GM23248 (cell line): ENCODE measurements around the gene FAM98B.

ENCODE experiments used
- EZH2 ChIP-seq: fragments of 200-600 bp; sonication (generic); IDR thresholded peaks from 2 replicates; pipeline ENCODE4 v1.6.1; 2018; ENCODE audit warnings: antibody characterized with exemption, mild to moderate bottlenecking; ENCODE audit not compliant: insufficient read depth, poor library complexity, severe bottlenecking
- EZH2phosphoT487 ChIP-seq: fragments of 200-600 bp; sonication (generic); IDR thresholded peaks from 2 replicates; pipeline ENCODE4 v1.6.1; 2018; ENCODE audit warnings: antibody characterized with exemption, moderate library complexity, mild to moderate bottlenecking, low read depth; ENCODE audit not compliant: insufficient read depth

DNA sequence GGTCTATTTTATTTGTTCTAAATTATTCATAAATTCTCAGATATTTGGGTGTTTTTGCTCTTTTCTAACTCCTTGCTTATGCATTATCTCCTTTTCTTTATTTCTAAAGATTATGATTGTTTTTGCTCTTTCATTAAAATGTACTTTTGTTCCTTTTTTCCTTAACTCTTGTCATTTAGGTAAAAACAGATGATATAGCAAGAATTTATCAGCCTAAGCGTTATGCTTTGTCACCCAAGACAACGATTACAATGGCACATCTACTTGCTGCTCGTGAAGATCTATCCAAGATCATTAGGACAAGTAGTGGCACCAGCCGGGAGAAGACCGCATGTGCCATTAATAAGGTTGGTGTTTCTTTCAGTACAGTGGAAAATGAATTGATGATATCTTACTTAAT is 27.2 kb downstream of the FAM98B start:
- TF ChIP-seq EZH2phosphoT487 (no peak), EZH2 (no peak)
